Subcutaneous adipose tissue (tissue), 4 donors: Measurements from ENCODE around the gene CD36. TPM values are rescaled to one million over a fixed set of nuclear protein-coding genes. Genes with fewer than 3 reads are reported as not detected.

Experiments
- total RNA-seq, 4 donors: library from RNA; depleted of rRNA; stranded (reverse); fragments of >200 nt; gene quantifications; one replicate each; pipeline ENCODE4 v1.1.0, GENCODE V29; 2016
- TF ChIP-seq, protein P1 (sequence below): fragments of 450-650 bp; IDR thresholded peaks from one replicate; pipeline ENCODE4 v1.5.1; 2016; ENCODE audit warnings: low read depth, mild to moderate bottlenecking, control low read depth, antibody characterized with exemption, moderate library complexity

CD36 gene
- total RNA-seq, 4 donors from 2014 or later = 2,701 to 6,827 (median 3,389) TPM

DNA sequence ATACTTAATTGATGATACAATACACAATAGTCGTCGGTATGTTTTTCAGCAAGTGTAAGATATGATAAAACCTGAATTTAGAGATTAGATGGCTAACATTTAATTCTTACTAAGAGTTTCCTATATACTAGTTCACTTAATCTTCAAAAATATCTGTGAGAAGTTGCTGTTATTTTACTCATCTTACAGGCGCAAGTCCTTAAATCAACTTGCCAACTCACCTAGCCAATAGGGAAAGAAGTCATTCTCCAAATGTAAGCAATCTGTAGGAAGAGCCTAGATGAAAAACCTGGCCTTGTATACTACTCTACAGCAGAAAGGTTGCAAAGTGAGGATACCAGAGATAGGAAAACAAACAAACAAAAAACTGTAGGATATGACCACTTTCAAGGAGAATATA, 10.6 kb downstream of the CD36 start:
- TF ChIP-seq, protein P1, sequence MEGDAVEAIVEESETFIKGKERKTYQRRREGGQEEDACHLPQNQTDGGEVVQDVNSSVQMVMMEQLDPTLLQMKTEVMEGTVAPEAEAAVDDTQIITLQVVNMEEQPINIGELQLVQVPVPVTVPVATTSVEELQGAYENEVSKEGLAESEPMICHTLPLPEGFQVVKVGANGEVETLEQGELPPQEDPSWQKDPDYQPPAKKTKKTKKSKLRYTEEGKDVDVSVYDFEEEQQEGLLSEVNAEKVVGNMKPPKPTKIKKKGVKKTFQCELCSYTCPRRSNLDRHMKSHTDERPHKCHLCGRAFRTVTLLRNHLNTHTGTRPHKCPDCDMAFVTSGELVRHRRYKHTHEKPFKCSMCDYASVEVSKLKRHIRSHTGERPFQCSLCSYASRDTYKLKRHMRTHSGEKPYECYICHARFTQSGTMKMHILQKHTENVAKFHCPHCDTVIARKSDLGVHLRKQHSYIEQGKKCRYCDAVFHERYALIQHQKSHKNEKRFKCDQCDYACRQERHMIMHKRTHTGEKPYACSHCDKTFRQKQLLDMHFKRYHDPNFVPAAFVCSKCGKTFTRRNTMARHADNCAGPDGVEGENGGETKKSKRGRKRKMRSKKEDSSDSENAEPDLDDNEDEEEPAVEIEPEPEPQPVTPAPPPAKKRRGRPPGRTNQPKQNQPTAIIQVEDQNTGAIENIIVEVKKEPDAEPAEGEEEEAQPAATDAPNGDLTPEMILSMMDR = no peak

- TF ChIP-seq, protein P1 = no peak
Observed at GRCh38 chr7:80650030-80650429, 11.6 kb downstream of the CD36 start.

GRCh38 chr7:80651471-80651870, 13.0 kb downstream of the CD36 start:
- TF ChIP-seq, protein P1 = no peak

GRCh38 chr7:80653244-80653643, 14.8 kb downstream of the CD36 start:
- TF ChIP-seq, protein P1 = no peak

DNA sequence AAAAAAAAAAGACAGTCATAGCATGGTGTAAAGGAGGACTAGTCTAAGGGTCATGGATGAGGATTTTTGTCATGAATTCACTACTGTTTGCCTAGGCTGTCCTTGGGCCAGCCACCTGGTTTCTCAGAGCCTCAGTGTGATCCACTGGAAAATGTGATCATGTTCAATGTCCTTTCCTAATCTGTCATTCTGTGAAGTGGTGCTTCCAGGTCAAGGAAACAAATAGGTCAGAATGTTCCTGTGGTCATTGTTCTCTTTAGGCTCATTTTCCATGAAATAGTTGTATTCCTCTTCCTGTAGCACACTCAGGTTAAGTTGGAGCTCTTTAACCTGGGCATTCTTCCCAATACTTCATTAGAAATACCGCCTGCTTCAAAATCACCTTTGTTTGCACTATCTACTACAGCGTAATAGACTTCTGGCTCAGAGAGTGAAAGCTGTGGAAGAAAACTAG, 16.5 kb downstream of the CD36 start:
- TF ChIP-seq, protein P1 = no peak

- TF ChIP-seq, protein P1 = no peak
Observed at GRCh38 chr7:80656029-80656428, 17.6 kb downstream of the CD36 start.

- TF ChIP-seq, protein P1 = no peak
Observed at GRCh38 chr7:80659120-80660055, 20.9 kb downstream of the CD36 start.
